ENCODE data around the gene HDLBP.

HDLBP gene

DNA sequence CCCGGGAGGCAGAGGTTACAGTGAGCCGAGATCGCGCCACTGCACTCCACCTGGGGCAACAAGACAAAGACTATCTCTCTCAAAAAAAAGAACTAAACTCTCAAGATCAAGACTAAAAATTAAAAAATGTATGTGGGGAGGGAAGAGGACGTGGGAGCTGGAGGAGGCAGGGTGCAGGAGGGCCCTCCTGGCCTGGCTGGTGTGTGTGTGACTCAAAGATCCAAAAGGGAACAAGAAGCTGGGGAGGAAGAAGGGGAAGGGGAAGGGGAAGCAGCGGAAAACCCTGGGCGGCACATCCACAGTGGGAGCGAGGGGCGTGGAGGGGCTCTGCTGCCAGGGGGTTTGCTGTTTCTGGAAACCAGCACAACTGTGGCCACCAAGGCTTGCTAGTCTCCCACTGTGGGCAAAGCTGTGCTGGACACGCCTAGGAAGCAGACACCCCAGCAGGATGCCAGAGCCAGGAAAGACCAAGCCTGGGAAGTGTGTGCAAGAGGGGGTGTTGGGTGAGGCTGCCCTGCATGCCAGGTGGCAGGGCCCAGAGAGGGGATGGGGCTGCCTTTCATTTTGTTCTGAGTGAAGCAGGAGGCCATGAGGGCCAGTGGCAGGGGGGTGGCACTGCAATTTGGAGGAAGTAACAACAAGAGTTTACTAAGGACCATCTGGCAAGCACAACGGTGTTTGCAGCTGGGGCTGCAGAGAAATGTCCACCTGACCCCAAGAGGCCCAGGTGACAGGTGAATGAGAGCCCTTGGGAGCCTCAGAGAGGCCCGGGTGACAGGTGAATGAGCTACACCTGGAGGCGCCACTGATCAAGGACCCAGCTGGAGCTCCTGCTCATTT, 82.5 kb downstream of the HDLBP start:
- Histone ChIP-seq H3K9me3 (ENCODE audit: insufficient read depth, low read length) (no peaks in the 10 kb centered on the region), H3K4me2 (ENCODE audit: low read depth, low read length, poor library complexity, severe bottlenecking) (no peak overlapping the region), H3K4me3 (ENCODE audit: insufficient read depth, low read length, poor library complexity, severe bottlenecking) (no peak overlapping the region), H3K9me2 (replicated peaks; ENCODE audit: insufficient read depth, low read length) (no peaks in the 10 kb centered on the region), H2AFZ (ENCODE audit: low read depth, low read length, severe bottlenecking) (no peak overlapping the region), H4K20me1 (ENCODE audit: low read depth, low read length) (no peaks in the 10 kb centered on the region), H3K79me2 (ENCODE audit: insufficient read depth, low read length) (no peaks in the 10 kb centered on the region), H3K9ac (ENCODE audit: low read length) (no peak overlapping the region), H3K27ac (ENCODE audit: low read depth, low read length) (no peak overlapping the region), H3K36me3 (ENCODE audit: low read length) (0 out of 2 replicates have a peak, but pooled peaks cover 4% of the 10 kb centered on the region), H3F3A (ENCODE audit: insufficient read depth) (no peaks in the 10 kb centered on the region), H3K27me3 (ENCODE audit: low read length) (no peaks in the 10 kb centered on the region)
- no peak for TF ChIP-seq EZH2phosphoT487 (conservative IDR thresholded peaks at IDR 0.05; ENCODE audit: low read length)
- TF ChIP-seq, protein P1, sequence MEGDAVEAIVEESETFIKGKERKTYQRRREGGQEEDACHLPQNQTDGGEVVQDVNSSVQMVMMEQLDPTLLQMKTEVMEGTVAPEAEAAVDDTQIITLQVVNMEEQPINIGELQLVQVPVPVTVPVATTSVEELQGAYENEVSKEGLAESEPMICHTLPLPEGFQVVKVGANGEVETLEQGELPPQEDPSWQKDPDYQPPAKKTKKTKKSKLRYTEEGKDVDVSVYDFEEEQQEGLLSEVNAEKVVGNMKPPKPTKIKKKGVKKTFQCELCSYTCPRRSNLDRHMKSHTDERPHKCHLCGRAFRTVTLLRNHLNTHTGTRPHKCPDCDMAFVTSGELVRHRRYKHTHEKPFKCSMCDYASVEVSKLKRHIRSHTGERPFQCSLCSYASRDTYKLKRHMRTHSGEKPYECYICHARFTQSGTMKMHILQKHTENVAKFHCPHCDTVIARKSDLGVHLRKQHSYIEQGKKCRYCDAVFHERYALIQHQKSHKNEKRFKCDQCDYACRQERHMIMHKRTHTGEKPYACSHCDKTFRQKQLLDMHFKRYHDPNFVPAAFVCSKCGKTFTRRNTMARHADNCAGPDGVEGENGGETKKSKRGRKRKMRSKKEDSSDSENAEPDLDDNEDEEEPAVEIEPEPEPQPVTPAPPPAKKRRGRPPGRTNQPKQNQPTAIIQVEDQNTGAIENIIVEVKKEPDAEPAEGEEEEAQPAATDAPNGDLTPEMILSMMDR (IDR thresholded peaks at IDR 0.05; ENCODE audit: insufficient read depth, low read length, poor library complexity, severe bottlenecking): no peak

GRCh38 chr2:241230435-241230834, 85.0 kb downstream of the HDLBP start:
- Histone ChIP-seq H3K36me3 (ENCODE audit: low read length) (no peaks in the 10 kb centered on the region), H3F3A (ENCODE audit: insufficient read depth) (no peaks in the 10 kb centered on the region), H3K27ac (ENCODE audit: low read depth, low read length) (no peak overlapping the region), H3K9me2 (replicated peaks; ENCODE audit: insufficient read depth, low read length) (no peaks in the 10 kb centered on the region), H3K4me3 (ENCODE audit: insufficient read depth, low read length, poor library complexity, severe bottlenecking) (no peak overlapping the region), H3K9me3 (ENCODE audit: insufficient read depth, low read length) (no peaks in the 10 kb centered on the region), H2AFZ (ENCODE audit: low read depth, low read length, severe bottlenecking) (no peak overlapping the region), H3K9ac (ENCODE audit: low read length) (no peak overlapping the region), H3K27me3 (ENCODE audit: low read length) (no peaks in the 10 kb centered on the region), H3K4me2 (ENCODE audit: low read depth, low read length, poor library complexity, severe bottlenecking) (no peak overlapping the region), H3K79me2 (ENCODE audit: insufficient read depth, low read length) (no peaks in the 10 kb centered on the region), H4K20me1 (ENCODE audit: low read depth, low read length) (no peaks in the 10 kb centered on the region)
- TF ChIP-seq EZH2phosphoT487 (conservative IDR thresholded peaks at IDR 0.05; ENCODE audit: low read length): no peak
- TF ChIP-seq, protein P1 (IDR thresholded peaks at IDR 0.05; ENCODE audit: insufficient read depth, low read length, poor library complexity, severe bottlenecking): no peak

- TF ChIP-seq, protein P1 (IDR thresholded peaks at IDR 0.05; ENCODE audit: insufficient read depth, low read length, poor library complexity, severe bottlenecking): no peak
- no peak for TF ChIP-seq EZH2phosphoT487 (conservative IDR thresholded peaks at IDR 0.05; ENCODE audit: low read length)
- no peak overlapping the region for H3K4me2 ChIP-seq (ENCODE audit: low read depth, low read length, poor library complexity, severe bottlenecking)
- no peak overlapping the region for H3K9ac ChIP-seq (ENCODE audit: low read length)
- H3K4me3 ChIP-seq (ENCODE audit: insufficient read depth, low read length, poor library complexity, severe bottlenecking): no peak overlapping the region
- H3K27ac ChIP-seq (ENCODE audit: low read depth, low read length): no peak overlapping the region
- no peaks in the 10 kb centered on the region for H3K9me3 ChIP-seq (ENCODE audit: insufficient read depth, low read length)
- H3K36me3 ChIP-seq (ENCODE audit: low read length): no peaks in the 10 kb centered on the region
- H3K27me3 ChIP-seq (ENCODE audit: low read length): no peaks in the 10 kb centered on the region
- no peak overlapping the region for H2AFZ ChIP-seq (ENCODE audit: low read depth, low read length, severe bottlenecking)
- H4K20me1 ChIP-seq (ENCODE audit: low read depth, low read length): no peaks in the 10 kb centered on the region
- no peaks in the 10 kb centered on the region for H3F3A ChIP-seq (ENCODE audit: insufficient read depth)
- H3K9me2 ChIP-seq (replicated peaks; ENCODE audit: insufficient read depth, low read length): no peaks in the 10 kb centered on the region
- no peaks in the 10 kb centered on the region for H3K79me2 ChIP-seq (ENCODE audit: insufficient read depth, low read length)
These were observed 85.7 kb downstream of the HDLBP start for GRCh38 chr2:241229563-241230401.

Measured in SU-DHL-6 (cell line).